IMR-90 (cell line): ENCODE measurements around the gene HADH. TPM values are rescaled to one million over a fixed set of nuclear protein-coding genes. Genes with fewer than 3 reads are reported as not detected.

Experiments
- ATAC-seq: fragments of 200-7000 bp; cut with Tn5 transposase; 2 replicates; pipeline ENCODE4 v1.9.1; 2020; ENCODE audit warnings: low read depth, mild to moderate bottlenecking, moderate library complexity
- BruUV-seq: library from RNA; stranded (reverse); fragments of 400-500 nt; replicated peaks from 2 replicates; lab custom pipeline; 2021; lab: Mats Ljungman, UMichigan
- CTCF ChIA-PET: fragments of 300-600 bp; formaldehyde crosslinking; extraction: SDS; loops from one replicate; lab custom pipeline; 2021; ENCODE audit warnings: antibody characterized with exemption; lab: Yijun Ruan, JAX
- POLR2A ChIA-PET: fragments of 300-600 bp; sonication (Branson Sonifier 250); formaldehyde crosslinking; loops from one replicate; lab custom pipeline; 2022; ENCODE audit warnings: antibody characterized with exemption; ENCODE audit not compliant: unreplicated experiment; lab: Charles Lee
- DNase-seq: peaks from one replicate; pipeline ENCODE4 v3.0.0; 2013
- H2AFZ ChIP-seq: replicated peaks from 2 replicates; pipeline ENCODE3; 2013; ENCODE audit warnings: low read length, mild to moderate bottlenecking; ENCODE audit not compliant: poor library complexity
- H2AK5ac ChIP-seq: 2 replicates; pipeline ENCODE4 v1.6.1; 2013; ENCODE audit warnings: low read depth, low read length, inconsistent platforms
- H2AK9ac ChIP-seq: replicated peaks from 2 replicates; pipeline ENCODE3; 2013; ENCODE audit warnings: mild to moderate bottlenecking, low read depth, low read length, moderate library complexity; ENCODE audit not compliant: poor library complexity
- H2BK120ac ChIP-seq: 2 replicates; pipeline ENCODE4 v1.6.1; 2013; ENCODE audit warnings: low read depth, low read length, inconsistent platforms
- H2BK15ac ChIP-seq: 3 replicates; pipeline ENCODE4 v1.6.1; 2013; ENCODE audit warnings: low read depth, low read length, inconsistent platforms
- H2BK20ac ChIP-seq: 2 replicates; pipeline ENCODE4 v1.6.1; 2013; ENCODE audit warnings: low read depth, mild to moderate bottlenecking, inconsistent platforms, low read length, moderate library complexity
- H2BK5ac ChIP-seq: 2 replicates; pipeline ENCODE4 v1.6.1; 2013; ENCODE audit warnings: mild to moderate bottlenecking, low read depth, low read length, inconsistent platforms; ENCODE audit not compliant: poor library complexity, severe bottlenecking
- H3K14ac ChIP-seq: replicated peaks from 2 replicates; pipeline ENCODE4 v1.6.1; 2013; ENCODE audit warnings: low read depth, low read length, inconsistent platforms
- H3K18ac ChIP-seq: 2 replicates; pipeline ENCODE4 v1.6.1; 2013; ENCODE audit warnings: low read depth, low read length, control low read depth
- H3K23ac ChIP-seq: 2 replicates; pipeline ENCODE4 v1.6.1; 2013; ENCODE audit warnings: low read depth, low read length, inconsistent platforms
- H3K27ac ChIP-seq: 2 replicates; pipeline ENCODE4 v1.5.1; 2013; ENCODE audit warnings: mild to moderate bottlenecking, control low read depth, low read length; ENCODE audit not compliant: insufficient read depth
- H3K27me3 ChIP-seq: 2 replicates; pipeline ENCODE4 v1.6.1; 2013; ENCODE audit warnings: low read length; ENCODE audit not compliant: control insufficient read depth, insufficient read depth
- H3K36me3 ChIP-seq: 2 replicates; pipeline ENCODE4 v1.6.1; 2013; ENCODE audit warnings: low read length, mixed read lengths; ENCODE audit not compliant: control insufficient read depth, insufficient read depth
- H3K4ac ChIP-seq: 2 replicates; pipeline ENCODE4 v1.6.1; 2013; ENCODE audit warnings: low read depth, low read length, inconsistent platforms
- H3K4me1 ChIP-seq: 2 replicates; pipeline ENCODE4 v1.6.1; 2013; ENCODE audit warnings: low read length, mixed read lengths; ENCODE audit not compliant: control insufficient read depth, insufficient read depth
- H3K4me2 ChIP-seq: 2 replicates; pipeline ENCODE4 v1.6.1; 2013; ENCODE audit warnings: low read depth, mild to moderate bottlenecking, control low read depth, low read length, moderate library complexity
- H3K4me3 ChIP-seq: 2 replicates; pipeline ENCODE4 v1.5.1; 2013; ENCODE audit warnings: low read depth, mild to moderate bottlenecking, control low read depth, low read length, moderate library complexity; ENCODE audit not compliant: insufficient read depth
- H3K56ac ChIP-seq: 2 replicates; pipeline ENCODE4 v1.6.1; 2013; ENCODE audit warnings: low read length, inconsistent platforms; ENCODE audit not compliant: insufficient read depth; ENCODE audit errors: extremely low read depth
- H3K79me1 ChIP-seq, 2 experiments: 2 replicates each; pipeline ENCODE4 v1.6.1; 2013; ENCODE audit warnings: low read length in 2 of 2, inconsistent platforms in 1 of 2, low read depth in 1 of 2
- H3K9ac ChIP-seq: 2 replicates; pipeline ENCODE4 v1.6.1; 2013; ENCODE audit warnings: low read depth, low read length, control low read depth
- H3K9me1 ChIP-seq: 2 replicates; pipeline ENCODE4 v1.6.1; 2013; ENCODE audit warnings: low read length, inconsistent platforms; ENCODE audit not compliant: insufficient read depth
- H3K9me3 ChIP-seq: 2 replicates; pipeline ENCODE4 v1.6.1; 2013; ENCODE audit warnings: low read length; ENCODE audit not compliant: control insufficient read depth, insufficient read depth
- H4K20me1 ChIP-seq: 2 replicates; pipeline ENCODE4 v1.6.1; 2013; ENCODE audit warnings: low read length, inconsistent platforms; ENCODE audit not compliant: insufficient read depth
- H4K5ac ChIP-seq: 2 replicates; pipeline ENCODE4 v1.6.1; 2013; ENCODE audit warnings: mild to moderate bottlenecking, low read depth, low read length, control low read depth
- H4K8ac ChIP-seq, 2 experiments: 2 replicates each; pipeline ENCODE4 v1.6.1; 2013; ENCODE audit warnings: low read depth in 2 of 2, low read length in 2 of 2, control low read depth in 1 of 2, inconsistent platforms in 1 of 2
- H4K91ac ChIP-seq: 2 replicates; pipeline ENCODE4 v1.6.1; 2013; ENCODE audit warnings: low read depth, low read length, inconsistent platforms; ENCODE audit not compliant: insufficient read depth
- BHLHE40 ChIP-seq: fragments of 150-350 bp; IDR thresholded peaks from 2 replicates; pipeline ENCODE4 v1.6.1; 2016; ENCODE audit warnings: mild to moderate bottlenecking, low read depth, low read length
- CEBPB ChIP-seq: IDR thresholded peaks from 2 replicates; pipeline ENCODE4 v1.6.1; 2012; ENCODE audit warnings: low read depth, low read length, improper control_type of control experiment
- CHD1 ChIP-seq: IDR thresholded peaks from 2 replicates; pipeline ENCODE4 v1.6.1; 2012; ENCODE audit warnings: low read depth, low read length, improper control_type of control experiment
- FOS ChIP-seq: fragments of 150-350 bp; IDR thresholded peaks from 2 replicates; pipeline ENCODE4 v1.6.1; 2016; ENCODE audit warnings: low read depth, low read length
- MAFK ChIP-seq: IDR thresholded peaks from 2 replicates; pipeline ENCODE4 v1.6.1; 2012; ENCODE audit warnings: low read depth, low read length, improper control_type of control experiment
- MAZ ChIP-seq: IDR thresholded peaks from 2 replicates; pipeline ENCODE4 v1.6.1; 2012; ENCODE audit warnings: low read depth, mild to moderate bottlenecking, low read length, improper control_type of control experiment, moderate library complexity, borderline replicate concordance
- MXI1 ChIP-seq: IDR thresholded peaks from 2 replicates; pipeline ENCODE4 v1.6.1; 2012; ENCODE audit warnings: low read depth, mild to moderate bottlenecking, low read length, moderate library complexity, borderline replicate concordance
- NFE2L2 ChIP-seq: fragments of 150-350 bp; IDR thresholded peaks from 2 replicates; pipeline ENCODE4 v1.6.1; 2016; ENCODE audit warnings: low read depth, mild to moderate bottlenecking, low read length
- POLR2A ChIP-seq: IDR thresholded peaks from 2 replicates; pipeline ENCODE4 v1.6.1; 2012; ENCODE audit warnings: mild to moderate bottlenecking, low read depth, low read length
- RAD21 ChIP-seq: IDR thresholded peaks from 2 replicates; pipeline ENCODE4 v1.6.1; 2012; ENCODE audit warnings: low read length, improper control_type of control experiment
- RCOR1 ChIP-seq: IDR thresholded peaks from 2 replicates; pipeline ENCODE4 v1.6.1; 2012; ENCODE audit warnings: mild to moderate bottlenecking, low read length, improper control_type of control experiment; ENCODE audit not compliant: insufficient replicate concordance
- RFX5 ChIP-seq: IDR thresholded peaks from 2 replicates; pipeline ENCODE4 v1.8.0; 2012; ENCODE audit warnings: low read depth, mild to moderate bottlenecking, low read length, moderate library complexity
- SMC3 ChIP-seq: fragments of 150-350 bp; IDR thresholded peaks from 2 replicates; pipeline ENCODE4 v1.6.1; 2016; ENCODE audit warnings: low read depth, mild to moderate bottlenecking, antibody characterized with exemption, low read length, moderate library complexity
- WGBS, 2 experiments: methylation state at CpG; one replicate each; pipeline versions ENCODE4 v1.1.5 to v1.1.7; 2013; ENCODE audit warnings: missing lambda C conversion rate in 2 of 2; ENCODE audit not compliant: insufficient read length in 1 of 2; ENCODE audit errors: extremely low coverage in 2 of 2; 5-methylcytosine and 5-hydroxymethylcytosine counted together
- dilution Hi-C: fragments of 300-500 bp; cut with HindIII; formaldehyde crosslinking; loops from one replicate; pipeline ENCODE4 v1.14.3; 2018; ENCODE audit warnings: low sequenced_read_pairs; ENCODE audit not compliant: unreplicated experiment
- in situ Hi-C: fragments of 300-500 bp; cut with MboI; formaldehyde crosslinking; loops from 3 replicates; pipeline ENCODE4 v1.14.3; 2019; ENCODE audit warnings: low sequenced_read_pairs, inconsistent platforms, mixed read lengths
- intact Hi-C: fragments of 100-400 bp; cut with micrococcal nuclease; formaldehyde crosslinking; loops from 2 replicates; pipeline ENCODE4 v1.10.0; 2022
- polyA plus RNA-seq, 3 experiments: library from polyadenylated mRNA; depleted of rRNA; stranded (reverse); fragments of >200 nt; gene quantifications; 2 replicates each; pipeline ENCODE4 v1.2.3, GENCODE V29; 2012; ENCODE audit warnings: low replicate concordance in 1 of 3
- total RNA-seq: library from RNA; depleted of rRNA; stranded (reverse); fragments of >200 nt; gene quantifications from 2 replicates; pipeline ENCODE4 v1.2.3, GENCODE V29; 2012
- TF ChIP-seq, protein P1 (sequence below): fragments of 150-350 bp; IDR thresholded peaks from 2 replicates; pipeline ENCODE4 v1.6.1; 2017; ENCODE audit warnings: mild to moderate bottlenecking, antibody characterized with exemption, low read length, low read depth
- TF ChIP-seq, protein P2 (sequence below): conservative IDR thresholded peaks from 2 replicates; pipeline ENCODE4 v1.5.1; 2012; ENCODE audit warnings: mild to moderate bottlenecking, low read depth, low read length, improper control_type of control experiment
- TF ChIP-seq, protein P3 (sequence below): fragments of 150-350 bp; IDR thresholded peaks from 2 replicates; pipeline ENCODE4 v1.6.1; 2016; ENCODE audit warnings: low read depth, mild to moderate bottlenecking, low read length, moderate library complexity, borderline replicate concordance

The HADH gene
- total and polyA plus RNA-seq, 2 of the 4 experiments (the other 2 are of a cell fraction), result 6.8 to 22.6 TPM

DNA sequence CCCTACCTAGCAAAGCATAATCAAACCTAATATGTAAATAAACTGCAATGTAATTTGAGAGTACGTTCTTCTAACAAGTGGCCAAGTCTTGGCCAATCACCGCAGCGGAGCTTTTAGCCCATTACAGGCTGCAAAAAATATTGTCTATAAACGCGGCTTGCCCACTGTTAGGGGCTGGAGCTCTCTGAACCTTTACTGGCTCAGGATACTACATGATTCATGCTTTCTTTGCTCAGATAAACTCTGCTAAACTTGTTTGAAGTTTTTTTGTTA is 990 bp upstream of the HADH start:
- no TSS peak for BruUV-seq
- intact Hi-C loops (loop anchor here (5.0 kb wide), 1 partner anchor 56 kb away; the partner anchor contains the start of gene CYP2U1), in situ Hi-C loops (no loop called here), dilution Hi-C loops (no loop called here)
- Histone ChIP-seq H2BK5ac (no peak overlapping the region), H3K18ac (no peak overlapping the region), H2AK5ac (no peak overlapping the region), H2BK15ac (no peak overlapping the region), H2AFZ (no peak overlapping the region), H4K5ac (no peak overlapping the region), H2AK9ac (no peak overlapping the region), H4K8ac (no peak overlapping the region), H4K20me1 (no peaks in the 10 kb centered on the region), H3K4me1 (no peaks in the 10 kb centered on the region), H3K9me1 (no peaks in the 10 kb centered on the region), H3K79me1 (peaks cover 5 to 8% of the 10 kb centered on the region in 2 experiments; a peak in 2 of 4 replicates), H4K91ac (no peak overlapping the region), H3K14ac (no peak overlapping the region), H3K9me3 (no peaks in the 10 kb centered on the region), H3K27me3 (no peaks in the 10 kb centered on the region; the same call in 1 of the 2 replicates), H3K23ac (no peak overlapping the region), H3K36me3 (no peaks in the 10 kb centered on the region), H3K56ac (no peak overlapping the region), H3K4ac (no peak overlapping the region), H2BK120ac (no peak overlapping the region), H3K27ac (no peak overlapping the region), H3K4me2 (no peak overlapping the region), H3K4me3 (no peak overlapping the region), H2BK20ac (no peak overlapping the region), H3K9ac (no peak overlapping the region)
- TF ChIP-seq NFE2L2 (no peak), RAD21 (no peak), MAFK (no peak), RCOR1 (no peak), BHLHE40 (no peak), RFX5 (no peak), FOS (no peak), MAZ (no peak), SMC3 (no peak), MXI1 (no peak), CHD1 (no peak), POLR2A (no peak), CEBPB (no peak)
- TF ChIP-seq, protein P1, sequence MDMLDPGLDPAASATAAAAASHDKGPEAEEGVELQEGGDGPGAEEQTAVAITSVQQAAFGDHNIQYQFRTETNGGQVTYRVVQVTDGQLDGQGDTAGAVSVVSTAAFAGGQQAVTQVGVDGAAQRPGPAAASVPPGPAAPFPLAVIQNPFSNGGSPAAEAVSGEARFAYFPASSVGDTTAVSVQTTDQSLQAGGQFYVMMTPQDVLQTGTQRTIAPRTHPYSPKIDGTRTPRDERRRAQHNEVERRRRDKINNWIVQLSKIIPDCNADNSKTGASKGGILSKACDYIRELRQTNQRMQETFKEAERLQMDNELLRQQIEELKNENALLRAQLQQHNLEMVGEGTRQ, result no peak
- TF ChIP-seq, protein P2, sequence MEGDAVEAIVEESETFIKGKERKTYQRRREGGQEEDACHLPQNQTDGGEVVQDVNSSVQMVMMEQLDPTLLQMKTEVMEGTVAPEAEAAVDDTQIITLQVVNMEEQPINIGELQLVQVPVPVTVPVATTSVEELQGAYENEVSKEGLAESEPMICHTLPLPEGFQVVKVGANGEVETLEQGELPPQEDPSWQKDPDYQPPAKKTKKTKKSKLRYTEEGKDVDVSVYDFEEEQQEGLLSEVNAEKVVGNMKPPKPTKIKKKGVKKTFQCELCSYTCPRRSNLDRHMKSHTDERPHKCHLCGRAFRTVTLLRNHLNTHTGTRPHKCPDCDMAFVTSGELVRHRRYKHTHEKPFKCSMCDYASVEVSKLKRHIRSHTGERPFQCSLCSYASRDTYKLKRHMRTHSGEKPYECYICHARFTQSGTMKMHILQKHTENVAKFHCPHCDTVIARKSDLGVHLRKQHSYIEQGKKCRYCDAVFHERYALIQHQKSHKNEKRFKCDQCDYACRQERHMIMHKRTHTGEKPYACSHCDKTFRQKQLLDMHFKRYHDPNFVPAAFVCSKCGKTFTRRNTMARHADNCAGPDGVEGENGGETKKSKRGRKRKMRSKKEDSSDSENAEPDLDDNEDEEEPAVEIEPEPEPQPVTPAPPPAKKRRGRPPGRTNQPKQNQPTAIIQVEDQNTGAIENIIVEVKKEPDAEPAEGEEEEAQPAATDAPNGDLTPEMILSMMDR, result no peak
- TF ChIP-seq, protein P3, sequence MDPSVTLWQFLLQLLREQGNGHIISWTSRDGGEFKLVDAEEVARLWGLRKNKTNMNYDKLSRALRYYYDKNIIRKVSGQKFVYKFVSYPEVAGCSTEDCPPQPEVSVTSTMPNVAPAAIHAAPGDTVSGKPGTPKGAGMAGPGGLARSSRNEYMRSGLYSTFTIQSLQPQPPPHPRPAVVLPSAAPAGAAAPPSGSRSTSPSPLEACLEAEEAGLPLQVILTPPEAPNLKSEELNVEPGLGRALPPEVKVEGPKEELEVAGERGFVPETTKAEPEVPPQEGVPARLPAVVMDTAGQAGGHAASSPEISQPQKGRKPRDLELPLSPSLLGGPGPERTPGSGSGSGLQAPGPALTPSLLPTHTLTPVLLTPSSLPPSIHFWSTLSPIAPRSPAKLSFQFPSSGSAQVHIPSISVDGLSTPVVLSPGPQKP, result no peak
- ATAC-seq, result no peak
- 57% methylated on average over 5 of the region's 5 CpGs; no CpG with 5 or more reads in 1 of the 2 experiments for WGBS, 2 experiments
- ChIA-PET POLR2A (no interaction called here), CTCF (no interaction called here)
- no peak for DNase-seq
